Fibroblast of gingiva (primary cell): ENCODE data around the gene PPP1R7.
A peak's percentile ranks its signal among the peaks of the same experiment; 100 is the strongest.

Experiments used
- DNase-seq: peaks from one replicate; pipeline ENCODE4 v3.0.0-alpha.2; 2011; ENCODE audit warnings: low read depth

The PPP1R7 gene

GRCh38 chr2:241214766-241215165 is 64.5 kb downstream of the PPP1R7 start:
- DNase-seq, result no peak

GRCh38 chr2:241215421-241215820 is 65.2 kb downstream of the PPP1R7 start:
- DNase-seq, result no peak

- DNase-seq, result no peak
Observed at GRCh38 chr2:241216211-241216761, 66.0 kb downstream of the PPP1R7 start.

GRCh38 chr2:241217320-241218031 is 67.2 kb downstream of the PPP1R7 start:
- peak; percentile 65 for DNase-seq

GRCh38 chr2:241218131-241219029 is 68.1 kb downstream of the PPP1R7 start:
- DNase-seq, result no peak

- no peak for DNase-seq
Observed at GRCh38 chr2:241219030-241219382, 68.7 kb downstream of the PPP1R7 start.

GRCh38 chr2:241219856-241220356 is 69.6 kb downstream of the PPP1R7 start:
- no peak for DNase-seq

GRCh38 chr2:241223211-241224017 is 73.1 kb downstream of the PPP1R7 start:
- DNase-seq, result no peak

GRCh38 chr2:241224018-241224850 is 74.0 kb downstream of the PPP1R7 start:
- peak; percentile 49 for DNase-seq

GRCh38 chr2:241224851-241225438 is 74.7 kb downstream of the PPP1R7 start:
- peak; percentile 35 for DNase-seq

GRCh38 chr2:241225545-241225944 is 75.3 kb downstream of the PPP1R7 start:
- no peak for DNase-seq

GRCh38 chr2:241225983-241226382 is 75.7 kb downstream of the PPP1R7 start:
- no peak for DNase-seq

- DNase-seq, result no peak
Observed at GRCh38 chr2:241226723-241227572, 76.7 kb downstream of the PPP1R7 start.

- no peak for DNase-seq
Observed at GRCh38 chr2:241227594-241227993, 77.3 kb downstream of the PPP1R7 start.

- DNase-seq, result no peak
Observed at GRCh38 chr2:241228081-241228859, 78.0 kb downstream of the PPP1R7 start.

GRCh38 chr2:241228860-241229516 is 78.7 kb downstream of the PPP1R7 start:
- no peak for DNase-seq

GRCh38 chr2:241229563-241230401 is 79.5 kb downstream of the PPP1R7 start:
- no peak for DNase-seq
